K562 (cell line): Measurements from ENCODE around the gene SON. TPM values are rescaled to one million over a fixed set of nuclear protein-coding genes. Genes with fewer than 3 reads are reported as not detected.
A peak's percentile ranks its signal among the peaks of the same experiment; 100 is the strongest.

Experiments used
- ATAC-seq: fragments of 200-7000 bp; cut with Tn5 transposase; 3 replicates; pipeline ENCODE4 v1.9.1; 2020; ENCODE audit warnings: moderate library complexity
- BruUV-seq: library from RNA; stranded (reverse); fragments of 400-500 nt; replicated peaks from 2 replicates; lab custom pipeline; 2021; lab: Mats Ljungman, UMichigan
- CTCF ChIA-PET: fragments of 300-600 bp; formaldehyde crosslinking; extraction: SDS; loops from one replicate; lab custom pipeline; 2021; ENCODE audit warnings: low intra/inter-chr PET ratio; lab: Yijun Ruan, JAX
- POLR2A ChIA-PET: fragments of 300-600, 350-650 bp; sonication (Branson Sonifier 250); formaldehyde crosslinking; extraction: SDS; loops from one replicate; lab custom pipeline; 2021; ENCODE audit warnings: antibody characterized with exemption, inconsistent platforms; lab: Yijun Ruan, JAX
- DNase-seq, 4 experiments: peaks; one replicate each; pipeline versions ENCODE4 v3.0.0 to v3.0.0-alpha.2; 2011 to 2018; ENCODE audit warnings: low spot score in 3 of 4, mixed read lengths in 3 of 4; ENCODE audit errors: extremely low read depth in 1 of 4
- FAIRE-seq: peaks from 2 replicates; lab custom pipeline; 2011; peaks lifted over from hg19 to GRCh38; lab: Jason Lieb, UNC
- H2AFZ ChIP-seq: 2 replicates; pipeline ENCODE4 v1.6.0; 2011; ENCODE audit warnings: low read depth, low read length, control low read depth, inconsistent platforms
- H3K27ac ChIP-seq: fragments of 200-600 bp; 3 replicates; pipeline ENCODE4 v1.8.0; 2011; ENCODE audit warnings: low read depth, mild to moderate bottlenecking, control low read depth, inconsistent platforms, low read length, moderate library complexity, mixed read lengths; ENCODE audit errors: extremely low read depth
- H3K27me3 ChIP-seq, 2 experiments: fragments of 300-600 bp in 1 of 2; 2 replicates in 1 of 2; 3 replicates in 1 of 2; pipeline versions ENCODE4 v1.6.0 to v1.8.0; 2011; ENCODE audit warnings: inconsistent platforms in 2 of 2, low read length in 2 of 2, mild to moderate bottlenecking in 1 of 2, mixed read lengths in 1 of 2, moderate library complexity in 1 of 2; ENCODE audit not compliant: control insufficient read depth in 2 of 2, insufficient read depth in 2 of 2
- H3K36me3 ChIP-seq: fragments of 300-600 bp; 3 replicates; pipeline ENCODE4 v1.8.0; 2011; ENCODE audit warnings: mild to moderate bottlenecking, low read length, inconsistent platforms; ENCODE audit not compliant: control insufficient read depth, insufficient read depth
- H3K4me1 ChIP-seq, 2 experiments: fragments of 200-600 bp in 1 of 2; replicated peaks in 1 of 2; 2 replicates in 1 of 2; 3 replicates in 1 of 2; pipeline versions ENCODE4 v1.5.1 to v1.8.0; 2011; ENCODE audit warnings: inconsistent platforms in 2 of 2, low read length in 2 of 2, mild to moderate bottlenecking in 1 of 2, mixed read lengths in 1 of 2, moderate library complexity in 1 of 2; ENCODE audit not compliant: control insufficient read depth in 2 of 2, insufficient read depth in 2 of 2
- H3K4me2 ChIP-seq: 2 replicates; pipeline ENCODE4 v1.6.1; 2011; ENCODE audit warnings: low read length, control low read depth, inconsistent platforms, mixed read lengths; ENCODE audit not compliant: insufficient read depth
- H3K4me3 ChIP-seq: fragments of 200-600 bp; sonication (generic), shearing (Covaris generic); 2 replicates; pipeline ENCODE4 v1.5.1; 2016; ENCODE audit warnings: control low read depth, inconsistent platforms
- H3K79me2 ChIP-seq: fragments of 200-600 bp; 3 replicates; pipeline ENCODE4 v1.8.0; 2011; ENCODE audit warnings: low read length, inconsistent platforms; ENCODE audit not compliant: control insufficient read depth, insufficient read depth
- H3K9ac ChIP-seq, 2 experiments: 2 replicates each; pipeline versions ENCODE4 v1.6.0 to v1.6.1; 2011; ENCODE audit warnings: low read depth in 2 of 2, low read length in 2 of 2, control low read depth in 1 of 2, inconsistent platforms in 1 of 2, mild to moderate bottlenecking in 1 of 2, mixed read lengths in 1 of 2; ENCODE audit not compliant: insufficient read depth in 1 of 2
- H3K9me1 ChIP-seq: one replicate; pipeline ENCODE4 v1.6.0; 2011; ENCODE audit warnings: inconsistent platforms, mild to moderate bottlenecking, low read length, moderate library complexity; ENCODE audit not compliant: control insufficient read depth, insufficient read depth
- H3K9me3 ChIP-seq: replicated peaks from 2 replicates; pipeline ENCODE4 v1.5.1; 2011; ENCODE audit warnings: low read depth, low read length, inconsistent platforms; ENCODE audit not compliant: control insufficient read depth, insufficient read depth
- H4K20me1 ChIP-seq: replicated peaks from 2 replicates; pipeline ENCODE4 v1.6.1; 2011; ENCODE audit warnings: low read length, inconsistent platforms, mixed read lengths; ENCODE audit not compliant: control insufficient read depth, insufficient read depth
- CHD4 ChIP-seq: fragments of 200-600 bp; sonication (generic); IDR thresholded peaks from 3 replicates; pipeline ENCODE4 v1.6.1; 2012; ENCODE audit warnings: low read depth, mild to moderate bottlenecking, mixed read lengths, low read length, inconsistent platforms; ENCODE audit not compliant: insufficient read depth, insufficient replicate concordance, poor library complexity, severe bottlenecking
- ESRRA ChIP-seq: fragments of 450-650 bp; IDR thresholded peaks from 2 replicates; pipeline ENCODE4 v1.6.1; 2014; ENCODE audit warnings: low read depth, mild to moderate bottlenecking, moderate library complexity, borderline replicate concordance
- HMG20A ChIP-seq: fragments of 450-650 bp; formaldehyde crosslinking; conservative IDR thresholded peaks from 2 replicates; pipeline ENCODE4 v1.4.0; 2020; ENCODE audit warnings: mild to moderate bottlenecking, mixed read lengths
- HOMEZ ChIP-seq: fragments of 250-450 bp; sonication (Bioruptor Pico); IDR thresholded peaks from 2 replicates; pipeline ENCODE4 v1.4.0; 2020; ENCODE audit warnings: mild to moderate bottlenecking, moderate library complexity
- RBBP5 ChIP-seq: fragments of 200-600 bp; sonication (generic); IDR thresholded peaks from 2 replicates; pipeline ENCODE4 v1.6.1; 2012; ENCODE audit warnings: borderline replicate concordance, mild to moderate bottlenecking, low read length, control low read depth, inconsistent platforms; ENCODE audit not compliant: insufficient read depth, poor library complexity, severe bottlenecking
- RBM14 ChIP-seq: fragments of 200-400 bp; formaldehyde crosslinking; IDR thresholded peaks from 2 replicates; pipeline ENCODE4 v1.6.1; 2018; ENCODE audit warnings: low read depth, mild to moderate bottlenecking, low read length, moderate library complexity, borderline replicate concordance; ENCODE audit not compliant: insufficient read depth
- RREB1 ChIP-seq: fragments of 250-450 bp; sonication (Bioruptor Pico); IDR thresholded peaks from 2 replicates; pipeline ENCODE4 v1.4.0; 2020
- ZFP91 ChIP-seq: sonication (generic); formaldehyde crosslinking; IDR thresholded peaks from 2 replicates; pipeline ENCODE4 v1.8.0; 2022; ENCODE audit warnings: mild to moderate bottlenecking, missing genetic modification reagents
- ZNF197 ChIP-seq: fragments of 200-800 bp; sonication (Bioruptor generic); IDR thresholded peaks from 2 replicates; pipeline ENCODE4 v1.6.1; 2016; ENCODE audit warnings: low read depth, missing genetic modification characterization, missing compliant biosample characterization
- WGBS: fragments of 100-300 bp; shearing (Covaris generic); methylation state at CpG from one replicate; pipeline ENCODE4 v1.1.6; 2016; ENCODE audit warnings: low coverage, mixed read lengths; ENCODE audit not compliant: insufficient coverage; ENCODE audit errors: missing lambda C conversion rate; 5-methylcytosine and 5-hydroxymethylcytosine counted together
- in situ Hi-C: fragments of 300-500 bp; cut with MboI; formaldehyde crosslinking; loops from 4 replicates; pipeline ENCODE4 v1.15.0; 2018; ENCODE audit warnings: inconsistent platforms, mixed read lengths
- intact Hi-C: fragments of 100-400 bp; cut with micrococcal nuclease; formaldehyde crosslinking; loops from 2 replicates; pipeline ENCODE4 v1.14.2; 2022
- polyA plus RNA-seq, 8 experiments: library from polyadenylated mRNA; depleted of rRNA in 4 of 8; stranded (reverse) in 5 of 8; unstranded in 3 of 8; fragments of >200 nt; fragmentation: Nextera tagmentation in 2 of 8; fragmentation: Illumina TruSeq in 1 of 8; extraction: Ambion mirVana in 2 of 8; extraction: Trizol in 1 of 8; gene quantifications; 2 replicates each; pipeline versions ENCODE4 v1.2.1 to v1.2.3, GENCODE V29; 2011 to 2014; ENCODE audit warnings: inconsistent platforms in 1 of 8, missing spikeins in 1 of 8
- total RNA-seq, 7 experiments: library from RNA; depleted of rRNA in 6 of 7; stranded (reverse); fragments of >200 nt in 6 of 7; fragmentation: Illumina TruSeq in 2 of 7; extraction: Trizol in 2 of 7; gene quantifications; 2 replicates each; pipeline versions ENCODE4 v1.2.1 to v1.2.3, GENCODE V29; 2011 to 2021; ENCODE audit warnings: low replicate concordance in 1 of 7

The SON gene
- total and polyA plus RNA-seq, 9 of the 15 experiments (the other 6 are each of a cell fraction or from before 2014, with no cell fraction given) = 105 to 742 (median 187) TPM

GRCh38 chr21:33588485-33589335, 45.9 kb downstream of the SON start, which contains the start of gene DONSON:
TSS of gene DONSON (minus strand) at chr21:33588684. CDS start at chr21:33588641, 43 bp downstream.
- peak within 1 kb of the TSS; percentile 92 for H3K4me2 ChIP-seq
- H3K4me3 ChIP-seq = peak within 1 kb of the TSS; percentile 89
- peaks cover 31% of the 10 kb centered on the region for H3K36me3 ChIP-seq
- under 1% methylated on average over 74 of the region's 78 CpGs for WGBS
- ATAC-seq = peak; percentile 92
- H3K4me1 ChIP-seq = peaks cover 13 to 24% of the 10 kb centered on the region in 2 experiments; a peak in 4 of 5 replicates
- TSS peak; percentile 95 for BruUV-seq
- H3K9me3 ChIP-seq = no peaks in the 10 kb centered on the region
- POLR2A ChIA-PET = interaction anchor here (0.6 to 2.4 kb wide), 15 partner anchors 9 to 1398 kb away, joined by 3 to 15 read pairs (median 6); partner anchors contain the start of genes SON and TMEM50B
- intact Hi-C loops (loop anchor here (10.0 kb wide), 1 partner anchor 386 kb away; no protein-coding TSS in a partner anchor), in situ Hi-C loops (no loop called here)
- peak within 1 kb of the TSS; percentile 53 for H3K27ac ChIP-seq
- CTCF ChIA-PET = interaction anchor here (0.6 kb wide), 1 partner anchor 57 kb away, joined by 3 read pairs; no protein-coding TSS in a partner anchor
- peaks cover 32% of the 10 kb centered on the region for H3K79me2 ChIP-seq
- no peaks in the 10 kb centered on the region for H4K20me1 ChIP-seq
- H3K27me3 ChIP-seq = no peaks in the 10 kb centered on the region
- H3K9ac ChIP-seq = peak within 1 kb of the TSS; percentile 91 to 98
- H3K9me1 ChIP-seq = no peaks in the 10 kb centered on the region
- H2AFZ ChIP-seq = peak within 1 kb of the TSS; percentile 98
- DNase-seq = peak; percentile 93 to 100 (median 100)
- FAIRE-seq = peak; percentile 55
- TF ChIP-seq ZFP91 (CRISPR knock-in tag) (no peak), RBBP5 (peak; percentile 49), RBM14 (no peak), ESRRA (peak; percentile 56), CHD4 (no peak), HOMEZ (CRISPR knock-in tag) (no peak), RREB1 (peak; percentile 66; the same call in 1 of the 2 replicates), ZNF197 (CRISPR knock-in tag) (no peak), HMG20A (CRISPR knock-in tag) (no peak; the same call in 1 of the 2 replicates)
